HCT116 (cell line): ENCODE results near the gene ITPRIPL1. TPM values are rescaled to one million over a fixed set of nuclear protein-coding genes. Genes with fewer than 3 reads are reported as not detected.

ENCODE experiments used
- ATAC-seq: fragments of 200-7000 bp; cut with Tn5 transposase; 2 replicates; pipeline ENCODE4 v1.9.1; 2020; ENCODE audit warnings: mild to moderate bottlenecking, moderate library complexity
- BruUV-seq: library from RNA; stranded (reverse); fragments of 400-500 nt; replicated peaks from 2 replicates; lab custom pipeline; 2021; lab: Mats Ljungman, UMichigan
- CTCF ChIA-PET: fragments of 300-600 bp; sonication (Branson Sonifier 250); formaldehyde crosslinking; loops from one replicate; lab custom pipeline; 2021; ENCODE audit warnings: antibody characterized with exemption; lab: Charles Lee
- POLR2A ChIA-PET: fragments of 300-600, 350-600 bp; sonication (Branson Sonifier 250); formaldehyde crosslinking; loops from one replicate; lab custom pipeline; 2021; ENCODE audit warnings: antibody characterized with exemption; lab: Charles Lee
- RAD21 ChIA-PET, 2 experiments: fragments of 300-600 bp; sonication (Branson Sonifier 250); formaldehyde crosslinking; loops; one replicate each; lab custom pipeline; 2023; ENCODE audit warnings: low total read pairs in 2 of 2; ENCODE audit not compliant: uncharacterized antibody in 2 of 2, unreplicated experiment in 2 of 2, low non-redundant PET in 1 of 2; lab: Charles Lee
- DNase-seq: peaks from one replicate; pipeline ENCODE4 v3.0.0-alpha.2; 2010; ENCODE audit warnings: low read depth, low spot score
- H2AFZ ChIP-seq: fragments of 200-600 bp; shearing (Covaris generic), sonication (generic); 2 replicates; pipeline ENCODE4 v1.6.1; 2017; ENCODE audit warnings: low read depth, mixed run types, mixed read lengths, antibody characterized with exemption, low read length; ENCODE audit not compliant: poor library complexity, severe bottlenecking
- H3K27ac ChIP-seq: 2 replicates; pipeline ENCODE4 v1.5.1; 2012; ENCODE audit warnings: low read depth, low read length
- H3K27me3 ChIP-seq: fragments of 200-600 bp; sonication (generic); 2 replicates; pipeline ENCODE4 v1.6.1; 2016; ENCODE audit warnings: mixed run types, low read length, mixed read lengths; ENCODE audit not compliant: insufficient read depth
- H3K36me3 ChIP-seq, 2 experiments: fragments of 200-500 bp in 1 of 2; fragments of 200-600 bp in 1 of 2; sonication (Bioruptor generic) in 1 of 2; sonication (generic) in 1 of 2; 2 replicates each; pipeline versions ENCODE4 v1.5.1 to v1.6.1; 2014 to 2016; ENCODE audit warnings: low read length in 2 of 2, inconsistent platforms in 1 of 2, mixed read lengths in 1 of 2, mixed run types in 1 of 2; ENCODE audit not compliant: insufficient read depth in 2 of 2, control insufficient read depth in 1 of 2
- H3K4me1 ChIP-seq, 2 experiments: fragments of 200-600 bp in 1 of 2; sonication (generic) in 1 of 2; 2 replicates each; pipeline versions ENCODE4 v1.5.1 to v1.6.1; 2012 to 2017; ENCODE audit warnings: low read length in 2 of 2, inconsistent platforms in 1 of 2, mild to moderate bottlenecking in 1 of 2, mixed read lengths in 1 of 2, mixed run types in 1 of 2, moderate library complexity in 1 of 2; ENCODE audit not compliant: insufficient read depth in 2 of 2, control insufficient read depth in 1 of 2
- H3K4me2 ChIP-seq: fragments of 200-600 bp; sonication (generic); 2 replicates; pipeline ENCODE4 v1.6.1; 2017; ENCODE audit warnings: mixed run types, low read length, mixed read lengths
- H3K4me3 ChIP-seq, 2 experiments: fragments of 200-600 bp in 1 of 2; sonication (generic) in 1 of 2; replicated peaks in 1 of 2; 2 replicates each; pipeline ENCODE4 v1.5.1; 2011 to 2016; ENCODE audit warnings: low read length in 2 of 2, control low read depth in 1 of 2, low read depth in 1 of 2, mild to moderate bottlenecking in 1 of 2, mixed read lengths in 1 of 2, mixed run types in 1 of 2
- H3K79me2 ChIP-seq: fragments of 200-600 bp; sonication (generic); 2 replicates; pipeline ENCODE4 v1.6.1; 2017; ENCODE audit warnings: mild to moderate bottlenecking, mixed run types, low read length, moderate library complexity, mixed read lengths; ENCODE audit not compliant: insufficient read depth
- H3K9ac ChIP-seq: fragments of 200-600 bp; sonication (generic); 2 replicates; pipeline ENCODE4 v1.6.1; 2016; ENCODE audit warnings: low read length, mixed read lengths
- H3K9me2 ChIP-seq: fragments of 200-600 bp; sonication (generic), shearing (Covaris generic); 2 replicates; pipeline ENCODE4 v1.6.1; 2017; ENCODE audit warnings: mixed run types, mild to moderate bottlenecking, moderate library complexity; ENCODE audit not compliant: insufficient read depth
- H3K9me3 ChIP-seq, 2 experiments: fragments of 200-500 bp in 1 of 2; fragments of 200-600 bp in 1 of 2; sonication (Bioruptor generic) in 1 of 2; sonication (generic) in 1 of 2; 2 replicates each; pipeline ENCODE4 v1.6.1; 2014 to 2017; ENCODE audit warnings: low read length in 2 of 2, mixed read lengths in 2 of 2, inconsistent platforms in 1 of 2, low read depth in 1 of 2, mild to moderate bottlenecking in 1 of 2, mixed run types in 1 of 2, moderate library complexity in 1 of 2; ENCODE audit not compliant: control insufficient read depth in 1 of 2, insufficient read depth in 1 of 2
- H4K20me1 ChIP-seq: fragments of 200-600 bp; sonication (generic), shearing (Covaris generic); 2 replicates; pipeline ENCODE4 v1.6.1; 2017; ENCODE audit warnings: mixed run types, mild to moderate bottlenecking, moderate library complexity; ENCODE audit not compliant: insufficient read depth
- ATF3 ChIP-seq: IDR thresholded peaks from 2 replicates; pipeline ENCODE4 v1.6.1; 2012
- CEBPB ChIP-seq: IDR thresholded peaks from 2 replicates; pipeline ENCODE4 v1.6.1; 2012; ENCODE audit warnings: low read depth
- CTCF ChIP-seq, 3 experiments: fragments of 200-600 bp in 1 of 3; sonication (generic) in 1 of 3; IDR thresholded peaks in 2 of 3; conservative IDR thresholded peaks in 1 of 3; 2 replicates each; pipeline ENCODE4 v1.5.1; 2012 to 2017; ENCODE audit warnings: low read depth in 2 of 3, low read length in 2 of 3, antibody characterized with exemption in 1 of 3, borderline replicate concordance in 1 of 3, control low read depth in 1 of 3, mild to moderate bottlenecking in 1 of 3, mixed read lengths in 1 of 3, mixed run types in 1 of 3, moderate library complexity in 1 of 3; ENCODE audit not compliant: insufficient read depth in 1 of 3
- EGR1 ChIP-seq: IDR thresholded peaks from 2 replicates; pipeline ENCODE4 v1.6.1; 2012; ENCODE audit warnings: low read depth
- EZH2phosphoT487 ChIP-seq: fragments of 200-600 bp; IDR thresholded peaks from 2 replicates; pipeline ENCODE4 v1.6.1; 2018; ENCODE audit warnings: antibody characterized with exemption, borderline replicate concordance
- FOSL1 ChIP-seq: IDR thresholded peaks from 2 replicates; pipeline ENCODE4 v1.6.1; 2012; ENCODE audit warnings: low read depth
- POLR2A ChIP-seq: IDR thresholded peaks from 2 replicates; pipeline ENCODE4 v1.7.0; 2011; ENCODE audit warnings: borderline replicate concordance; ENCODE audit not compliant: insufficient read depth, insufficient read length; ENCODE audit errors: extremely low read depth
- POLR2AphosphoS5 ChIP-seq: IDR thresholded peaks from 2 replicates; pipeline ENCODE4 v1.6.1; 2011; ENCODE audit warnings: mild to moderate bottlenecking, low read depth, low read length, moderate library complexity
- REST ChIP-seq: IDR thresholded peaks from 2 replicates; pipeline ENCODE4 v1.6.1; 2012; ENCODE audit warnings: low read depth
- SIN3A ChIP-seq: IDR thresholded peaks from 2 replicates; pipeline ENCODE4 v1.6.1; 2012; ENCODE audit warnings: low read depth
- SP1 ChIP-seq: IDR thresholded peaks from 2 replicates; pipeline ENCODE4 v1.6.1; 2012; ENCODE audit warnings: low read depth
- SRF ChIP-seq: IDR thresholded peaks from 2 replicates; pipeline ENCODE4 v1.6.1; 2012; ENCODE audit warnings: low read depth
- TCF7L2 ChIP-seq: IDR thresholded peaks from 2 replicates; pipeline ENCODE4 v1.7.0; 2011; ENCODE audit warnings: borderline replicate concordance, inconsistent platforms; ENCODE audit not compliant: insufficient read depth, insufficient read length; ENCODE audit errors: extremely low read depth
- YY1 ChIP-seq: IDR thresholded peaks from 2 replicates; pipeline ENCODE4 v1.6.1; 2011; ENCODE audit warnings: low read length, low read depth, moderate library complexity, mild to moderate bottlenecking; ENCODE audit not compliant: insufficient replicate concordance; ENCODE audit errors: extremely low read depth
- ZFX ChIP-seq: fragments of 450-650 bp; IDR thresholded peaks from 2 replicates; pipeline ENCODE4 v1.6.1; 2017
- ZNF274 ChIP-seq: fragments of 200-500 bp; sonication (Bioruptor generic); IDR thresholded peaks from 2 replicates; pipeline ENCODE4 v1.6.1; 2014; ENCODE audit warnings: mild to moderate bottlenecking, low read depth, low read length, inconsistent platforms
- intact Hi-C: fragments of 100-400 bp; cut with micrococcal nuclease; formaldehyde crosslinking; loops from 2 replicates; pipeline ENCODE4 v1.10.0; 2022
- total RNA-seq: library from RNA; stranded (reverse); gene quantifications from one replicate; pipeline ENCODE4 v1.2.1, GENCODE V29; 2021; ENCODE audit not compliant: unreplicated experiment

Gene ITPRIPL1
- total RNA-seq, 1 experiment from 2014 or later = 12.4 TPM

GRCh38 chr2:96359866-96360265 is 34.7 kb downstream of the ITPRIPL1 start (continued):
- TF ChIP-seq ZNF274 (no peak), CEBPB (no peak), SRF (no peak)

- Histone ChIP-seq H2AFZ (no peak overlapping the region), H3K27ac (no peak overlapping the region), H3K4me3 (no peak overlapping the region)
- RAD21 ChIA-PET = no interaction called here
- TF ChIP-seq REST (no peak), POLR2AphosphoS5 (no peak), YY1 (no peak), ZFX (no peak), TCF7L2 (no peak), FOSL1 (no peak), EGR1 (no peak), ZNF274 (no peak), ATF3 (no peak), SP1 (no peak), EZH2phosphoT487 (no peak), POLR2A (no peak), CEBPB (no peak), CTCF (IDR thresholded peaks at IDR 0.05 in 2 of 3, conservative IDR thresholded peaks at IDR 0.05 in 1 of 3; ENCODE audit: borderline replicate concordance in 1 of 3, insufficient read depth in 1 of 3, low read depth in 2 of 3, low read length in 2 of 3) (no peak), SIN3A (no peak)
- TF ChIP-seq, all 23 proteins: peak for 0
- no peaks in the 10 kb centered on the region for H3K4me1 ChIP-seq
- no peaks in the 10 kb centered on the region for H3K79me2 ChIP-seq
- CTCF ChIA-PET = no interaction called here
- H3K9me2 ChIP-seq = no peaks in the 10 kb centered on the region
- H4K20me1 ChIP-seq = no peaks in the 10 kb centered on the region
- no peak overlapping the region for H3K9ac ChIP-seq
- DNase-seq (no peak), ATAC-seq (no peak)
- BruUV-seq = no TSS peak
- no peaks in the 10 kb centered on the region for H3K27me3 ChIP-seq
- intact Hi-C loops = no loop called here
- no peaks in the 10 kb centered on the region for H3K9me3 ChIP-seq
- peaks cover 44 to 59% of the 10 kb centered on the region in 2 experiments for H3K36me3 ChIP-seq
- H3K4me2 ChIP-seq = no peak overlapping the region
- POLR2A ChIA-PET = no interaction called here
These were observed 36.6 kb downstream of the ITPRIPL1 start for GRCh38 chr2:96361751-96362150.
